HEK293T (cell line): ENCODE results near the gene NKX2-3.

Source experiments
- CTCF ChIA-PET: fragments of 350-600 bp; formaldehyde crosslinking; extraction: SDS; loops from one replicate; lab custom pipeline; 2021; ENCODE audit warnings: antibody characterized with exemption, inconsistent platforms; lab: Yijun Ruan, JAX
- POLR2A ChIA-PET: fragments of 350-600 bp; formaldehyde crosslinking; extraction: SDS; loops from one replicate; lab custom pipeline; 2020; ENCODE audit warnings: antibody characterized with exemption, inconsistent platforms; lab: Yijun Ruan, JAX
- DNase-seq: peaks from one replicate; pipeline ENCODE4 v3.0.0; 2012; ENCODE audit warnings: mixed read lengths; ENCODE audit errors: extremely low spot score
- ARNT ChIP-seq: fragments of 450-650 bp; IDR thresholded peaks from 2 replicates; pipeline ENCODE4 v1.6.1; 2017; ENCODE audit warnings: mild to moderate bottlenecking
- BHLHE40 ChIP-seq: fragments of 450-650 bp; IDR thresholded peaks from 2 replicates; pipeline ENCODE4 v1.6.1; 2016; ENCODE audit warnings: mild to moderate bottlenecking, moderate library complexity, borderline replicate concordance
- CTBP1 ChIP-seq: fragments of 450-650 bp; IDR thresholded peaks from 2 replicates; pipeline ENCODE4 v1.6.1; 2016; ENCODE audit warnings: borderline replicate concordance
- ELF4 ChIP-seq: fragments of 450-650 bp; IDR thresholded peaks from 2 replicates; pipeline ENCODE4 v1.6.1; 2017; ENCODE audit warnings: antibody characterized with exemption
- FOXA1 ChIP-seq: fragments of 450-650 bp; IDR thresholded peaks from 2 replicates; pipeline ENCODE4 v1.6.1; 2016; ENCODE audit warnings: mild to moderate bottlenecking
- FOXK2 ChIP-seq: fragments of 450-650 bp; IDR thresholded peaks from 2 replicates; pipeline ENCODE4 v1.6.1; 2016; ENCODE audit warnings: mild to moderate bottlenecking
- FOXM1 ChIP-seq: fragments of 450-650 bp; IDR thresholded peaks from 2 replicates; pipeline ENCODE4 v1.6.1; 2017; ENCODE audit warnings: mild to moderate bottlenecking, borderline replicate concordance
- HDGF ChIP-seq: fragments of 450-650 bp; IDR thresholded peaks from 2 replicates; pipeline ENCODE4 v1.6.1; 2017; ENCODE audit warnings: antibody characterized with exemption, borderline replicate concordance
- L3MBTL2 ChIP-seq: fragments of 450-650 bp; conservative IDR thresholded peaks from 2 replicates; pipeline ENCODE4 v1.6.1; 2016; ENCODE audit warnings: mild to moderate bottlenecking
- LEF1 ChIP-seq: fragments of 450-650 bp; IDR thresholded peaks from 2 replicates; pipeline ENCODE4 v1.6.1; 2017; ENCODE audit warnings: mild to moderate bottlenecking, borderline replicate concordance
- NFRKB ChIP-seq: fragments of 450-650 bp; IDR thresholded peaks from 2 replicates; pipeline ENCODE4 v1.6.1; 2016; ENCODE audit warnings: mild to moderate bottlenecking, moderate library complexity
- SP1 ChIP-seq: fragments of 450-650 bp; IDR thresholded peaks from 2 replicates; pipeline ENCODE4 v1.6.1; 2017
- SUZ12 ChIP-seq: fragments of 450-650 bp; IDR thresholded peaks from 2 replicates; pipeline ENCODE4 v1.6.1; 2016; ENCODE audit warnings: mild to moderate bottlenecking
- TARDBP ChIP-seq: fragments of 450-650 bp; IDR thresholded peaks from 2 replicates; pipeline ENCODE4 v1.6.1; 2016
- ZNF384 ChIP-seq: fragments of 450-650 bp; IDR thresholded peaks from 2 replicates; pipeline ENCODE4 v1.6.1; 2016
- TF ChIP-seq, protein P1 (sequence below): fragments of 450-650 bp; IDR thresholded peaks from 2 replicates; pipeline ENCODE4 v1.6.1; 2016

The NKX2-3 gene

DNA sequence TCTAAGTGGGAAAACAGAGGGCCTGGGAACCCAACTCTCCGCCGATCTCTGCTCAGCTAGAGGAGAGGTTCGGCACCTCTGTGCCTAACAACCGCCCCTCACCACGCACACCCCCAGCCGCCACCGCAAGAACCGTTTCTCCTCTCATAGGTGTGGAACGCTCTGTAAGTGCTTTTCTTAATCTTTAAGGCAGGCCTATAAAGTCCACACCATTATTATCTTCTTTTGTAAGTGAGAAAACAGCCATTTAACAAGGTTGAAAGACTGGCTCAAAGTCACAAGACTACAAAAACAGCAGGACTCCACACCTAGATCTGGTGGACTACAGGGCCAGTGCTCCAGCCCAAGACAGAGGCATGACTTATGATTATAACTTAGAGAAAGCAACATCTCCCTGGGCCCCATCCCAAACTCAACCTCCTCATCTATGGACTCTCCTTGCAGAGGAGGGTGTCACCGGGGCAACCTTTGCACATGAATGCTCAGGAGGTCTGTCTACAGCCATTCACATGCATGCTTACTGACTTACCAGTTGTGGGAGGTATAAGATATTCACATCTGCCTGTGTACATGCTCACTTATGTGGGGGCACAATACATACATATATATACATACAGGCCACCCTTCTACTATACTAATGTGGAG lies 7.9 kb upstream of the NKX2-3 start:
- DNase-seq, result no peak
- POLR2A ChIA-PET, result interaction anchor here (2.0 kb wide), 1 partner anchor 94 kb away, joined by 4 read pairs; the partner anchor contains the start of gene GOT1
- CTCF ChIA-PET, result no interaction called here
- TF ChIP-seq HDGF, result no peak
- TF ChIP-seq SUZ12, result no peak
- TF ChIP-seq FOXM1, result no peak
- TF ChIP-seq ZNF384, result no peak
- TF ChIP-seq ELF4, result no peak
- no peak for TF ChIP-seq ARNT
- TF ChIP-seq SP1, result no peak
- TF ChIP-seq FOXK2, result no peak
- no peak for TF ChIP-seq LEF1
- TF ChIP-seq NFRKB, result no peak
- TF ChIP-seq, protein P1, sequence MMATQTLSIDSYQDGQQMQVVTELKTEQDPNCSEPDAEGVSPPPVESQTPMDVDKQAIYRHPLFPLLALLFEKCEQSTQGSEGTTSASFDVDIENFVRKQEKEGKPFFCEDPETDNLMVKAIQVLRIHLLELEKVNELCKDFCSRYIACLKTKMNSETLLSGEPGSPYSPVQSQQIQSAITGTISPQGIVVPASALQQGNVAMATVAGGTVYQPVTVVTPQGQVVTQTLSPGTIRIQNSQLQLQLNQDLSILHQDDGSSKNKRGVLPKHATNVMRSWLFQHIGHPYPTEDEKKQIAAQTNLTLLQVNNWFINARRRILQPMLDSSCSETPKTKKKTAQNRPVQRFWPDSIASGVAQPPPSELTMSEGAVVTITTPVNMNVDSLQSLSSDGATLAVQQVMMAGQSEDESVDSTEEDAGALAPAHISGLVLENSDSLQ, result no peak
- TF ChIP-seq L3MBTL2, result no peak

DNA sequence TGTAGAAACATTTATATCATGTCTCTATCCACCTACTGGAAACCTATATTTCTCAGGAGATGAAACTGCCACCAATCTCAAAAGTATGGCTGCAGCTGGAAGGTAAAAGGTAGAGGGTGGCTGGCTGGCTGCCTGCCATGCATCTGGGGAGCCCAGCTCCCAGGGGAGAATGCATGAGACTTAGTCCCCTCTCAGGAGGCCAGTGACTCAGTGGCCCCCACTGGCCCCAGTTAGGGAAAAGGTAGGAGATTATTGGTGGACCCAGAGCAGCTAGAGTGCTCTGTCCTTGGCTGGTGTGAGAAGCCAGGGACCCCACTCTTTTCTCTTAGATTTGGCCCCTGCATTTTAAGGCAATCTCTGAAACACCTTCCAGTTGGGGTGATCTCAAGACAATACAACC lies 6.8 kb upstream of the NKX2-3 start:
- no peak for TF ChIP-seq CTBP1
- no peak for TF ChIP-seq ARNT
- no peak for TF ChIP-seq SP1
- no peak for TF ChIP-seq NFRKB
- TF ChIP-seq ELF4, result no peak
- no peak for TF ChIP-seq BHLHE40
- no peak for TF ChIP-seq SUZ12
- TF ChIP-seq FOXA1, result no peak
- TF ChIP-seq FOXK2, result no peak
- no peak for TF ChIP-seq LEF1
- no peak for TF ChIP-seq ZNF384
- DNase-seq, result no peak
- POLR2A ChIA-PET, result no interaction called here
- CTCF ChIA-PET, result no interaction called here

DNA sequence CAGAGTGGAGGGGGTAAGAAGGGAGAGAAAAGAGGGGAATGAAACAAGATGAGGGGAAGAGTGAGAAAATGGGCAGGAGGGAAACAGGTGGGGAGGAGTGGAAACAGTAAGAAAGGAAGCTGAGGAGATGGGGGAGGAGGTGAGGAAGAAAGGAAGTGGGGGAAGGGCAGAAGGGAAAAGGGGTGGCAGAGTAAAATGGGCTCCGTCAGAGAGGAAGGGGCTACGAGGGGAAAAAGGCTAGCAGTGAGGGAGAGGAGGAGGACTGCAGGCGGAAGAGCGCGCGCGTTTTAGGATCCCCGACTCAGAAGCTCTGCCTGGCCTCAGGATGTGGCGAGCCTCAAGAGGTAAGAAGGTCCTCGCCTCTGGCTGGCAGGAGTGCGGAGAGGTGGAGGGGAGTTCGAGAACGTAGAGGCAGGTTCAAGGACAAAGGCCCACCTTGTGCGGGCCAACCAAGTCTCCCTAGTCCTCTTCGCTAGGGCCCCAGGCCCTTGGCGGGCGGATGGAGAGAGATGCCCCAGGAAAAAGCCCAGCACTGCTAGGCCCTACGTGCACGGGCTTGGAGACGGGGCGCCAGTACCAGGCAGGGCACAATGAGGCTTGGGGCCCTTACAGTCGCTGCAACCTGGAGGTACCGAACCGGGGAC lies 5.8 kb upstream of the NKX2-3 start:
- TF ChIP-seq SP1 (no peak), L3MBTL2 (no peak), ARNT (no peak), CTBP1 (no peak), FOXM1 (no peak), BHLHE40 (no peak), HDGF (no peak), FOXK2 (no peak), LEF1 (no peak), ZNF384 (no peak), FOXA1 (no peak), TARDBP (no peak), SUZ12 (no peak), NFRKB (no peak), ELF4 (no peak)
- TF ChIP-seq, protein P1, result no peak
- no peak for DNase-seq
- ChIA-PET CTCF (no interaction called here), POLR2A (no interaction called here)

DNA sequence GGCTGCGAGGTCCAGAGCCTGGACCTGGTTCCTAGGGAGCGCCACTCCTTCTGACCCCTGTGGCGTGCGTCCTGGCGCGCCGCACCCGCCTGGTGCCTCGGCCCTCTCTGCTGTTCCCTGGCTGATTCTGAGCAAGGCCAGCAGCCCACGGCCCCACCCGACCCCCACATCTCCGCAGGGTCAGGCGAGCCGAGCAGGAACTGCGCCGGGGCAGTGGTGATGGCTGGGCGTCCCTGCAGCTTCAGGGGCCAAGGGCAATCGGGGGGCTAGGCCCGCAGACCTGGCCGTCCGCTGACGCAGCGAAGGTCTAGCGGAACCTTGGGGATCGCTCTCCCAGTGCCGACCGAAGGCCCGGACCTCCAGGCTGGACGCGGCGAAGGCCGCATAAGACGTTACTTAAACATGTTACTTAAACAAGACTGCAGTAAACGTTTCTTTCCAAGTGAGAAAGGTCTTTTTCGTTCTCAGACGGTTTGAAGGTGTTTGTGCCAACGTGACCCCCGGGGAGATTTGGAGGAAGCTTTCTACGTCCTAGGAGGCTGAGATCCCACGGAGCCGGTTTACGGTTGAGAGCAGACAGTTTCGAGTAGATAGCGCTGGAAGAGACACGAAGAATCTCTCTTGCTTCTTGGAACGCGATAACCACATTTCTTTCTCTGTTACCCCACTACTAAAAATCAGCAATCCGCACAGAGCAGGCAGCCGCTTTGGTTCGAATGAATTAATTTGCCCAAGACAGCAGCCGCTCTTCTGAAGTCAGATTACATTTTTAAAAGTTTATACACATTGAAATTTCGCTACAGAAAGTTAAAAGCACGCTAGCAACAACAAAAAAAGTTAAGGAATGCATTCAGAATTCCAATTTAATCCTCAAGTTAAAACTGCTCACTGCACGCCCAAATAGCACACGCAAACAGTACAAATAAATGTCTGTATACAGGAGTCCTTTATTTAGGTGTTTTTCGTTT lies 4.9 kb upstream of the NKX2-3 start:
- ChIA-PET CTCF (no interaction called here), POLR2A (no interaction called here)
- TF ChIP-seq CTBP1 (no peak), FOXM1 (no peak), ELF4 (no peak), FOXA1 (no peak), HDGF (no peak), SUZ12 (no peak), ARNT (no peak), LEF1 (no peak), NFRKB (no peak), ZNF384 (no peak), FOXK2 (no peak), BHLHE40 (no peak), TARDBP (no peak), L3MBTL2 (no peak), SP1 (no peak)
- TF ChIP-seq, protein P1, result no peak
- no peak for DNase-seq
